ENCODE data around the gene CACNA1E. TPM values are rescaled to one million over a fixed set of nuclear protein-coding genes. Genes with fewer than 3 reads are reported as not detected.
A peak's percentile ranks its signal among the peaks of the same experiment; 100 is the strongest.

The CACNA1E gene
- total and polyA plus RNA-seq, 2 experiments from 2014 or later, result 0.32 to 1.1 TPM

DNA sequence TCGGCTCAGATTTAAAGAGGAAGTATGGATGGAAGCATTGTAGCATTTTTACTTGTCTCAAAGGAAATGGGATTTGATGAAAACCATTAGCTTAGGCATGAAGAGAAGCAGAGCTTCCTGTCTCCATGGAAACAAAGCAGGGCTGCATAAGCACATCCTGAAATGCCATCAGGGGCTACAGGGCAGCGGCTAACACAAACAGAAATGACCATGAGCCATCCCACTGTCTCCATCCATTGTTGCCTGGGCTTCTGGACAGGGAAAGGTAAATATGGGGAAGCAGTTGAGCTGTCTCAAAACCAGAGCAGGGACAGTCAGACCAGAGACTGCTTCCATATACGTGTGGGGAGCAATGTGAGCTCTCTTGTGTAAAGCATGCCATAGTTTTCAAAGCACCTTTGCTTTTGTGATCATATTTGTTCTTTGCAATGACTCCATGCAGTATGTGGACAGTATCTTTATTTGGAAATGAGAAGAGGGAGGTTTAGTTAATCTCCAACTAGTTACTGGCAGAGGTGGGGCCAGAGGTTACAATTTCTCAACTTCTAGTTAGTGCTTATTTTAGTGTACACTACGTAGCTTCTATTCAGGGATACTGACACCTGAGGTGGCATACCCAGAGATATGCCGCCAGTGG lies 176.1 kb downstream of the CACNA1E start:
- no peak overlapping the region for H3K27ac Mint-ChIP-seq

More for the DNA sequence above, 176.1 kb downstream of the CACNA1E start:
- TF ChIP-seq NANOG (IDR thresholded peaks at IDR 0.05; ENCODE audit: borderline replicate concordance), result no peak
- TF ChIP-seq ZNF462 (CRISPR knock-in tag; IDR thresholded peaks at IDR 0.05), result no peak
- no peak for TF ChIP-seq REST (IDR thresholded peaks at IDR 0.05; ENCODE audit: unreplicated experiment)
- no peak for TF ChIP-seq ZNF331 (CRISPR knock-in tag; IDR thresholded peaks at IDR 0.05; ENCODE audit: low read depth)
- Histone ChIP-seq H3K36me3 (ENCODE audit: insufficient read depth) (no peaks in the 10 kb centered on the region), H2AFZ (no peak overlapping the region), H3K4me1 (ENCODE audit: insufficient read depth) (no peaks in the 10 kb centered on the region; the same call in 1 of the 2 replicates), H3K4me2 (no peak overlapping the region), H3K27ac (ENCODE audit: low read depth) (no peak overlapping the region), H4K20me1 (replicated peaks; ENCODE audit: insufficient read depth) (no peaks in the 10 kb centered on the region), H3K9me2 (ENCODE audit: insufficient read depth) (no peaks in the 10 kb centered on the region; the same call in 1 of the 2 replicates), H3F3A (replicated peaks; ENCODE audit: low read depth) (no peaks in the 10 kb centered on the region), H3K4me3 (no peak overlapping the region), H3K27me3 (ENCODE audit: insufficient read depth) (no peaks in the 10 kb centered on the region), H3K79me2 (replicated peaks; ENCODE audit: insufficient read depth) (no peaks in the 10 kb centered on the region)
- no peaks in the 10 kb centered on the region for H3K27me3 Mint-ChIP-seq (ENCODE audit: insufficient read depth, low read depth, poor library complexity)
- DNase-seq (ENCODE audit: low spot score) (peak; percentile 23), ATAC-seq (no peak)
- no peaks in the 10 kb centered on the region for H3K9me3 Mint-ChIP-seq
- H3K36me3 Mint-ChIP-seq (ENCODE audit: low read depth), result no peaks in the 10 kb centered on the region
- H3K4me3 Mint-ChIP-seq, result no peak overlapping the region
- peaks cover 12% of the 10 kb centered on the region; the same call in 2 of the 3 replicates for H3K4me1 Mint-ChIP-seq
